ENCODE measurements around the gene LRRK2. TPM values are rescaled to one million over a fixed set of nuclear protein-coding genes. Genes with fewer than 3 reads are reported as not detected.

LRRK2 gene
- total and polyA plus RNA-seq, 10 of the 15 experiments (the other 5 are each of a cell fraction or from before 2014, with no cell fraction given), result 0.80 to 32.6 (median 1.4) TPM

GRCh38 chr12:40335991-40336390 is 111.2 kb downstream of the LRRK2 start:
- Histone ChIP-seq H3K27ac (ENCODE audit: control insufficient read depth, insufficient read depth) (no peak overlapping the region), H3K79me2 (ENCODE audit: control insufficient read depth, insufficient read depth, low read length) (no peaks in the 10 kb centered on the region), H3K36me3 (ENCODE audit: control insufficient read depth in 2 of 2, insufficient read depth in 2 of 2, low read length in 1 of 2) (no peaks in the 10 kb centered on the region), H3K9ac (ENCODE audit: control insufficient read depth, insufficient read depth, low read length) (no peak overlapping the region), H3K4me1 (ENCODE audit: control insufficient read depth, insufficient read depth, low read length) (no peaks in the 10 kb centered on the region), H3K4me3 (no peak overlapping the region), H3K9me3 (replicated peaks; ENCODE audit: control insufficient read depth, insufficient read depth, low read length) (no peaks in the 10 kb centered on the region; the same call in 2 of the 3 replicates), H3K4me2 (ENCODE audit: control insufficient read depth, insufficient read depth) (no peak overlapping the region), H2AFZ (ENCODE audit: control insufficient read depth, low read depth, low read length) (no peak overlapping the region), H4K20me1 (ENCODE audit: control insufficient read depth, insufficient read depth) (no peaks in the 10 kb centered on the region), H3K27me3 (replicated peaks in 1 of 2; ENCODE audit: control insufficient read depth in 2 of 2, insufficient read depth in 2 of 2, low read length in 1 of 2) (no peaks in the 10 kb centered on the region)
- ChIA-PET SMC1A (ENCODE audit: uncharacterized antibody, unreplicated experiment) (interaction anchor here (1.1 to 3.2 kb wide), 3 partner anchors 19 to 173 kb away, joined by 3 to 13 read pairs (median 11); no protein-coding TSS in a partner anchor), RAD21 (ENCODE audit: unreplicated experiment) (no interaction called here), CTCF (interaction anchor here (1.2 to 5.9 kb wide), 5 partner anchors 10 to 584 kb away, joined by 3 to 43 read pairs (median 3); no protein-coding TSS in a partner anchor), POLR2A (no interaction called here)
- DNase-seq (ENCODE audit: low read depth, low spot score) (no peak), ATAC-seq (no peak), FAIRE-seq (no peak)
- intact Hi-C loops (cut with micrococcal nuclease; ENCODE audit: unreplicated experiment), result loop anchor here (5.0 kb wide), 1 partner anchor 586 kb away; no protein-coding TSS in a partner anchor
- TF ChIP-seq NFIC (IDR thresholded peaks at IDR 0.05; ENCODE audit: low read depth, low read length), result no peak
- no peak for TF ChIP-seq ZNF622 (IDR thresholded peaks at IDR 0.05)
- no peak for TF ChIP-seq ESRRA (IDR thresholded peaks at IDR 0.05; ENCODE audit: low read length)
- TF ChIP-seq MXI1 (IDR thresholded peaks at IDR 0.05; ENCODE audit: low read depth, low read length), result no peak
- no peak for TF ChIP-seq FOS (IDR thresholded peaks at IDR 0.05; ENCODE audit: borderline replicate concordance, extremely low read depth, insufficient read length)
- no peak for TF ChIP-seq HDGF (IDR thresholded peaks at IDR 0.05)
- no peak for TF ChIP-seq PML (IDR thresholded peaks at IDR 0.05; ENCODE audit: low read length)
- TF ChIP-seq POLR2A (IDR thresholded peaks at IDR 0.05; ENCODE audit: low read depth, low read length), result no peak
- TF ChIP-seq HDAC2 (IDR thresholded peaks at IDR 0.05), result no peak
- WGBS (ENCODE audit: insufficient coverage, insufficient replicate concordance, low lambda C conversion rate, missing lambda C conversion rate), result 96% methylated on average over 2 of the region's 2 CpGs
- in situ Hi-C loops (cut with MboI), result no loop called here
- no TSS peak for BruUV-seq (replicated peaks)
